SK-N-SH (cell line): ENCODE measurements around the gene COBL. TPM values are rescaled to one million over a fixed set of nuclear protein-coding genes. Genes with fewer than 3 reads are reported as not detected.
A peak's percentile ranks its signal among the peaks of the same experiment; 100 is the strongest.

Source experiments
- CTCF ChIA-PET: fragments of 300-600, 350-600 bp; formaldehyde crosslinking; extraction: SDS; loops from one replicate; lab custom pipeline; 2021; lab: Yijun Ruan, JAX
- POLR2A ChIA-PET: fragments of 350-600 bp; sonication (Branson Sonifier 250); formaldehyde crosslinking; extraction: SDS; loops from one replicate; lab custom pipeline; 2020; ENCODE audit warnings: antibody characterized with exemption, inconsistent platforms; lab: Yijun Ruan, JAX
- DNase-seq: peaks from one replicate; pipeline ENCODE4 v3.0.0; 2012
- H2AFZ ChIP-seq: fragments of 200-600 bp; sonication (generic); 2 replicates; pipeline ENCODE4 v1.8.1; 2016; ENCODE audit warnings: antibody characterized with exemption, mild to moderate bottlenecking, low read depth
- H3F3A ChIP-seq: fragments of 200-600 bp; sonication (generic); replicated peaks from 2 replicates; pipeline ENCODE3; 2016; ENCODE audit warnings: antibody characterized with exemption, mild to moderate bottlenecking; ENCODE audit not compliant: insufficient read depth
- H3K27ac ChIP-seq, 2 experiments: fragments of 200-500 bp in 1 of 2; fragments of 200-600 bp in 1 of 2; sonication (Bioruptor generic) in 1 of 2; sonication (generic), shearing (Covaris generic) in 1 of 2; 2 replicates each; pipeline versions ENCODE4 v1.5.1 to v1.6.1; 2014 to 2016; ENCODE audit warnings: low read depth in 2 of 2, inconsistent platforms in 1 of 2, low read length in 1 of 2, mild to moderate bottlenecking in 1 of 2, mixed read lengths in 1 of 2
- H3K27me3 ChIP-seq: fragments of 200-600 bp; sonication (generic), shearing (Covaris generic); 2 replicates; pipeline ENCODE4 v1.6.1; 2016; ENCODE audit warnings: mixed run types; ENCODE audit not compliant: insufficient read depth
- H3K36me3 ChIP-seq, 2 experiments: fragments of 200-500 bp in 1 of 2; fragments of 200-600 bp in 1 of 2; sonication (Bioruptor generic) in 1 of 2; sonication (generic) in 1 of 2; replicated peaks in 1 of 2; 2 replicates each; pipeline versions ENCODE3 to v1.5.1; 2014 to 2016; ENCODE audit warnings: low read length in 1 of 2, mild to moderate bottlenecking in 1 of 2; ENCODE audit not compliant: insufficient read depth in 2 of 2, control insufficient read depth in 1 of 2
- H3K4me1 ChIP-seq, 2 experiments: fragments of 200-500 bp in 1 of 2; fragments of 200-600 bp in 1 of 2; sonication (Bioruptor generic) in 1 of 2; sonication (generic), shearing (Covaris generic) in 1 of 2; 2 replicates each; pipeline versions ENCODE4 v1.5.1 to v1.6.1; 2014 to 2016; ENCODE audit warnings: low read depth in 1 of 2, low read length in 1 of 2, mixed run types in 1 of 2; ENCODE audit not compliant: insufficient read depth in 2 of 2, control insufficient read depth in 1 of 2
- H3K4me2 ChIP-seq: fragments of 200-600 bp; sonication (generic), shearing (Covaris generic); 2 replicates; pipeline ENCODE4 v1.6.1; 2017; ENCODE audit warnings: mixed run types
- H3K4me3 ChIP-seq, 2 experiments: fragments of 200-500 bp in 1 of 2; fragments of 200-600 bp in 1 of 2; sonication (Bioruptor generic) in 1 of 2; sonication (generic), shearing (Covaris generic) in 1 of 2; 2 replicates each; pipeline versions ENCODE4 v1.5.1 to v1.8.1; 2014 to 2016; ENCODE audit warnings: low read depth in 2 of 2, inconsistent platforms in 1 of 2, low read length in 1 of 2, mild to moderate bottlenecking in 1 of 2, mixed read lengths in 1 of 2, moderate library complexity in 1 of 2
- H3K79me2 ChIP-seq: fragments of 200-600 bp; sonication (generic); 2 replicates; pipeline ENCODE4 v1.8.1; 2017; ENCODE audit warnings: mild to moderate bottlenecking; ENCODE audit not compliant: insufficient read depth
- H3K9ac ChIP-seq: fragments of 200-600 bp; sonication (generic); 2 replicates; pipeline ENCODE4 v1.6.1; 2017; ENCODE audit warnings: mixed run types
- H3K9me2 ChIP-seq: fragments of 200-600 bp; sonication (generic); 2 replicates; pipeline ENCODE4 v1.6.1; 2017; ENCODE audit warnings: mixed run types
- H3K9me3 ChIP-seq: fragments of 200-600 bp; sonication (generic); 2 replicates; pipeline ENCODE4 v1.6.1; 2017; ENCODE audit warnings: mixed run types, mild to moderate bottlenecking, moderate library complexity
- H4K20me1 ChIP-seq: fragments of 200-600 bp; sonication (generic); 2 replicates; pipeline ENCODE4 v1.6.1; 2017; ENCODE audit warnings: mild to moderate bottlenecking, mixed run types; ENCODE audit not compliant: insufficient read depth
- EP300 ChIP-seq, 2 experiments: IDR thresholded peaks; 2 replicates each; pipeline versions ENCODE4 v1.4.0 to v1.6.1; 2012; ENCODE audit warnings: borderline replicate concordance in 1 of 2, low read depth in 1 of 2, low read length in 1 of 2
- FOSL2 ChIP-seq: IDR thresholded peaks from 2 replicates; pipeline ENCODE4 v1.4.0; 2012; ENCODE audit warnings: low read depth, mild to moderate bottlenecking, moderate library complexity, borderline replicate concordance
- GATA2 ChIP-seq: sonication (generic); formaldehyde crosslinking; IDR thresholded peaks from 2 replicates; pipeline ENCODE4 v1.5.0; 2020; ENCODE audit warnings: mild to moderate bottlenecking, missing genetic modification reagents
- POLR2AphosphoS5 ChIP-seq: IDR thresholded peaks from 2 replicates; pipeline ENCODE4 v1.6.1; 2012; ENCODE audit warnings: low read depth, low read length
- TEAD4 ChIP-seq: IDR thresholded peaks from 2 replicates; pipeline ENCODE4 v1.4.0; 2012; ENCODE audit warnings: mild to moderate bottlenecking, borderline replicate concordance; ENCODE audit not compliant: insufficient read depth
- WGBS: methylation state at CpG from one replicate; pipeline ENCODE4 v1.1.6; 2017; ENCODE audit warnings: low lambda C conversion rate; 5-methylcytosine and 5-hydroxymethylcytosine counted together
- polyA plus RNA-seq, 3 experiments: library from polyadenylated mRNA; depleted of rRNA; stranded (reverse); fragments of >200 nt; gene quantifications; 2 replicates each; pipeline ENCODE4 v1.2.3, GENCODE V29; 2012
- TF ChIP-seq, protein P1 (sequence below): IDR thresholded peaks from 2 replicates; pipeline ENCODE4 v1.4.0; 2012; ENCODE audit warnings: low read depth
- TF ChIP-seq, protein P2 (sequence below): fragments of 200-600 bp; sonication (generic); IDR thresholded peaks from 2 replicates; pipeline ENCODE4 v1.6.1; 2017; ENCODE audit warnings: antibody characterized with exemption, mild to moderate bottlenecking, moderate library complexity

COBL gene
- polyA plus RNA-seq, 1 of the 3 experiments (the other 2 are of a cell fraction) = under 0.01 TPM

DNA sequence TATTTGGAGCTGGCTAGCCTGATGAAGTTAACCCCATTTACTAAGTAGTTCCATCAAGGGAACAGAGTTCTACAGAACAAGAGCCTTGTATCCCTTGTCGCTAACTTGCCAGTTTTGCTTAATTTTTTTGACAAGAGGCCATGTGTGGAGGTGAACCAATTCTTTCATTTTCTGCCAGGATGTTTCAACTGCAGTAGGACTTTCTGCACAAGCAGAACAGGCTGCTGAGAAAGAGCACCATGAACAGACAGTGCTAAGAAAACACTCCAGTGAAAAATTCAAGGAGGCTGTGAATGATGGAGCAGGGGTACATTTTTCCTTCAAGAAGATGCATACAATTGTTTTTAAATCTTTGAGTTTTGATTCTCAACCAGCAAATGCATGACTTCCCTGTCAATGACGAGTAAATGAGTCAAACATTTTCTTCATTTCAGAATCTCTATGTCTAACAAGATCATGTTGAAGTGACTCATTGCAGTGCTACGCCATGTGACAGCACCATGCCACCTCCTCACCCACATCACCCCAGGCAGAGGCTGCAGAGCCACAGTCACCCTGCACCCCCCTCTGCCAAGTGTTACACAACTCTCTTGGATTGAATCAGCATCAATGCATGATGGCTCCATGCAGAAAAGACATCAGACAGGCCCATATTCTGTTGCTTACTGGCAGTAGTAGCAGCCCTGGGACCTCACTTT lies 193.1 kb downstream of the COBL start:
- no peak for DNase-seq
- Histone ChIP-seq H3K27me3 (peaks cover 15% of the 10 kb centered on the region; the same call in 1 of the 2 replicates), H3K4me3 (no peak overlapping the region), H3K4me1 (no peaks in the 10 kb centered on the region), H3K79me2 (no peaks in the 10 kb centered on the region), H3K9ac (no peak overlapping the region), H3K9me2 (no peaks in the 10 kb centered on the region), H2AFZ (no peak overlapping the region), H3K27ac (peak overlapping the region in 1 of 2 experiments; percentile 31; a peak in 1 of 4 replicates), H3K4me2 (peak overlapping the region; percentile 13; the same call in 1 of the 2 replicates), H3F3A (peaks cover 7% of the 10 kb centered on the region), H3K9me3 (no peaks in the 10 kb centered on the region), H4K20me1 (no peaks in the 10 kb centered on the region), H3K36me3 (no peaks in the 10 kb centered on the region)
- TF ChIP-seq POLR2AphosphoS5 = no peak
- TF ChIP-seq, protein P1, sequence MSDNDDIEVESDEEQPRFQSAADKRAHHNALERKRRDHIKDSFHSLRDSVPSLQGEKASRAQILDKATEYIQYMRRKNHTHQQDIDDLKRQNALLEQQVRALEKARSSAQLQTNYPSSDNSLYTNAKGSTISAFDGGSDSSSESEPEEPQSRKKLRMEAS = 0 out of 2 replicates have a peak, but pooled peaks have one; percentile 20
- peak; percentile 45; the same call in 1 of the 2 replicates for TF ChIP-seq FOSL2
- ChIA-PET CTCF (no interaction called here), POLR2A (no interaction called here)
- WGBS = 13% methylated on average over 3 of the region's 3 CpGs

DNA sequence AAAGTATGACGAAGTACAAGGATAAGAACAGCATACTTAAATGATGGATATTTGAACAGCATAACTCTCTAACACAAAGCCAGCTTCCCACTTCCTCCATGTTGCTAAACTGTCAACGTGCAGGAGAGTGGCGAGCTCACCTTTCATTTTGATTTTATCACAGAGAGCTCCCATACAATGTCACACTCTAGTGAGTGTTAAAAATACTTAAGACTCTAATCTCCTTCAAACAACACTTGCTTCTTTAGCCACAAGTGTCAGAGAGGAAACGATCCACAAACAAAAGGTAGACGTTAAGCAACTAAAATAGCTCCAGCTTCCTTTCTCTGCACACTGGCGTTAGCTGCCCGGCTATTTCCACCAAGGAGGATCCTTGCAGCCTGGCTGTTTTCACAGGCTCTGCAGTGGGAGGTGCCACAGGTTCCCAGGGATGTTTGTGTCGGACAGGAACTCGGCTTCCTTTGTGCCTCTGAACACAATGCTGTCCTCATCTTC lies 194.6 kb downstream of the COBL start:
- Histone ChIP-seq H3K36me3 (no peaks in the 10 kb centered on the region), H3K9ac (no peak overlapping the region), H3K4me2 (peak overlapping the region; percentile 46), H3F3A (peaks cover 7% of the 10 kb centered on the region), H3K4me3 (peak overlapping the region in 1 of 2 experiments; percentile 13; a peak in 1 of 4 replicates), H3K9me2 (no peaks in the 10 kb centered on the region), H3K4me1 (no peaks in the 10 kb centered on the region), H3K9me3 (no peaks in the 10 kb centered on the region), H3K27ac (no peak overlapping the region), H4K20me1 (no peaks in the 10 kb centered on the region), H2AFZ (0 out of 2 replicates have a peak overlapping the region, but pooled peaks have one; percentile 38), H3K27me3 (peaks cover 13% of the 10 kb centered on the region; the same call in 1 of the 2 replicates), H3K79me2 (no peaks in the 10 kb centered on the region)
- ChIA-PET POLR2A (no interaction called here), CTCF (interaction anchor here (0.6 to 1.1 kb wide), 2 partner anchors 21 to 246 kb away, joined by 3 read pairs; no protein-coding TSS in a partner anchor)
- DNase-seq = no peak
- WGBS = 12% methylated on average over 9 of the region's 9 CpGs
- TF ChIP-seq EP300 (IDR thresholded peaks at IDR 0.05; ENCODE audit: borderline replicate concordance in 1 of 2, low read depth in 1 of 2, low read length in 1 of 2) = no peak
- no peak for TF ChIP-seq FOSL2
- TF ChIP-seq, protein P2, sequence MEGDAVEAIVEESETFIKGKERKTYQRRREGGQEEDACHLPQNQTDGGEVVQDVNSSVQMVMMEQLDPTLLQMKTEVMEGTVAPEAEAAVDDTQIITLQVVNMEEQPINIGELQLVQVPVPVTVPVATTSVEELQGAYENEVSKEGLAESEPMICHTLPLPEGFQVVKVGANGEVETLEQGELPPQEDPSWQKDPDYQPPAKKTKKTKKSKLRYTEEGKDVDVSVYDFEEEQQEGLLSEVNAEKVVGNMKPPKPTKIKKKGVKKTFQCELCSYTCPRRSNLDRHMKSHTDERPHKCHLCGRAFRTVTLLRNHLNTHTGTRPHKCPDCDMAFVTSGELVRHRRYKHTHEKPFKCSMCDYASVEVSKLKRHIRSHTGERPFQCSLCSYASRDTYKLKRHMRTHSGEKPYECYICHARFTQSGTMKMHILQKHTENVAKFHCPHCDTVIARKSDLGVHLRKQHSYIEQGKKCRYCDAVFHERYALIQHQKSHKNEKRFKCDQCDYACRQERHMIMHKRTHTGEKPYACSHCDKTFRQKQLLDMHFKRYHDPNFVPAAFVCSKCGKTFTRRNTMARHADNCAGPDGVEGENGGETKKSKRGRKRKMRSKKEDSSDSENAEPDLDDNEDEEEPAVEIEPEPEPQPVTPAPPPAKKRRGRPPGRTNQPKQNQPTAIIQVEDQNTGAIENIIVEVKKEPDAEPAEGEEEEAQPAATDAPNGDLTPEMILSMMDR = no peak
- TF ChIP-seq TEAD4 = no peak
- no peak for TF ChIP-seq GATA2 (CRISPR knock-in tag)
